Stimulated activated CD8-positive, alpha-beta memory T cell treated with anti-CD3 and anti-CD28 coated beads, Interleukin-4, amount 100 ng/mL, for 48 hours (primary cell): ENCODE data around the gene HERPUD1.
A peak's percentile ranks its signal among the peaks of the same experiment; 100 is the strongest.
"Not testable (repeated sequence)": the region's sequence is repeated elsewhere in the genome, so short reads cannot be mapped to it uniquely, and the experiment has no call there.

Experiments used
- DNase-seq: peaks from one replicate; pipeline ENCODE4 v3.0.0-alpha.2; 2020

The HERPUD1 gene

DNA sequence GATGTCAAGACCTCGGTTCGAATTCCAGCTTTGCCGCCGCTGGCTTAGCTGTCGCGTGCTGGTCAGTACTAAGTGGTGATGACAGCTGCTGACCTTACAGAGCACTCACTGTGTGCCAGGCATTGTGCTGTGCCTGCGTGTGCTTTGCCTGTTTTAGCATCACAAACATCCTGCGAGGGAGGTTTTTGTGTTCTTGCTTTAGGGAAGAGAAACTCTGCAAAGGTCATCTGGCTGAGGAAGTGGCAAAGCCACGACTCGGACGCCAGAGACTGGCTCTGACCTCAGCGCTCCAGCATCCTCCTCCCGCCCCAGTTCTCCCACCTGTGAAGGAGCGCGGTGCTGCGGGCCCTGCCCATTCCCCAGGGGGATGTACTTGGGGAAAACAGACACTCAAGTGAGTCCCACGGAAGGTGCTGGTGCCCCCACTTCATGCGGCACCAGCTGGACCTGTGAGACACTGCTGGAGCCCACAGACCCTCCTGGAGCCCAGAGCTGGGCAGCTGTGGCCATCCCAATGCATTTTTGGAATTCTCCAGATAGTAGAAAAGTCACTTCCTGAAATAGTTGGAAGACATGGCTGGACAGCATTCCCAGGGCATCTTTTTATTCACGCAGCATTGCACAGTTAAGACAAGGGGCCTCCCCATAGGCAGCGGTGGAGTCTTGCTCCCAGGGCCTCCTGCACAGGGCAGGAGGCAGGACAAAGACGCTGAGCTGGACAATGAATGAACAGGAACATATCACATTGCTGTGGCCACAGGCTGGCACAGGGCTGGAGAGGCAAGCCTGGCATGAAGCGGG lies 20.0 kb upstream of the HERPUD1 start:
- DNase-seq: no peak

DNA sequence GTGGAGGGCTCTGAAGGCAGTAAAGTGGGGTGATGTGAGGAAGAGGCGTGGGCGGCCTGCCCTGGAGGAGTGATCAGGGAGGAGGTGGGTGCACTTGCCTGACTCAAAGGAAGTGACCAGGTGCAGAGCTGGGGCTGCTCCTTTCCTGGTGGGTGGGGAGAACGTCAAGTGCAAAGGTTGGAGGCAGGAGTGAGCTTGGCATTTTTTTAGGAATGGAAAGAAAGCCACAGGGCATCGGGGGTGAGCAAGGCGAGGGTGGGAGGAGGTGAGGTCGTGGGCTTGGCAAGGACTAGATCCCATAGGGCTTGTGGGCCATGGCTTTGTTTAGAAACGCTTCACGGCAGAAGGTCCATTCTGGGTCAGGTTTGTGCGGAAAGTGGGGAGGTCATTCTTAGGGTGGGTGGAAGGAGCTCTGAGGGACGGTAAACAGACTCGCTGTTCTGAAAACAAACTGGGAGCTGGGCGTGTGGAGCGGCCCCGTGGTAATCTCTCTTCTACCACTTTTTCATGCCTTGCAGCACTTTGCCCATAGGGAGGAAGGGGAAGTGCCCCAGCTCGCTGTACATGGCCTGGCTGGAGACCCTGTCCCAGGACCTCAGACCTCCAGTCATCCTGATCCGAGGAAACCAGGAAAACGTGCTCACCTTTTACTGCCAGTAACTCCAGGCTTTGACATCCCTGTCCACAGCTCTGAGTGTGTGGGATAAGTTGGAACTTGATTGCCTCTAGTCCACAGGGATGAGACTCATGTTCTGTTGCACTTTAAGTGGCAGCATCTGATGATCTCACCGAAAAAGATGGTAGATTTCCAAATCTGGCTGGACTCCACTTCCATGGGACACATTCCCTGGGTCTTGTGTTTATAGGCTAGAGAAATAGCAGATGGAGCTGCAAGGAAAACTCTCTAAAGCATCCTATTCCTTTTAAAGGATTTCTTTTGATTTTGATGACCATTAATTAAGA lies 18.9 kb upstream of the HERPUD1 start:
- DNase-seq: no peak

DNA sequence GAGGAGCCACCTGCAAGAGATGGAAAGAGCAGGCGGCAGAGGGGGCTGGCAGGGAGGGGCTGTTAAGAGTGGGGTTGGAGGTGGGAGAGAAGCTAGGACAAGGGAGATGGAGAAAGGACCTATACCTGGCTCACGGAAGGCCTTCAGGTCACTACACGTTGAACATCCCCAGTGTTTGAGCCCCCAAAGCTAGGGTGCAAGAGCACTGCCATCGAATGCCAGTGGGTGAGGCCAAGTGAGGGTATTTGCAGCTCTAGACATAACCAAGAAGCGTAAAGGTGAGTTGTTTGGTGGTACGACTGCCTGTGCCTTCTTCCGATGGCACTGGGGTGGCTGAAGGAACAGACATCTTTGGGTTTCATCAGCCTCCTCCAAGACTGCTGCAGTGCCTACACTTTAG lies 17.0 kb upstream of the HERPUD1 start:
- no peak for DNase-seq

DNA sequence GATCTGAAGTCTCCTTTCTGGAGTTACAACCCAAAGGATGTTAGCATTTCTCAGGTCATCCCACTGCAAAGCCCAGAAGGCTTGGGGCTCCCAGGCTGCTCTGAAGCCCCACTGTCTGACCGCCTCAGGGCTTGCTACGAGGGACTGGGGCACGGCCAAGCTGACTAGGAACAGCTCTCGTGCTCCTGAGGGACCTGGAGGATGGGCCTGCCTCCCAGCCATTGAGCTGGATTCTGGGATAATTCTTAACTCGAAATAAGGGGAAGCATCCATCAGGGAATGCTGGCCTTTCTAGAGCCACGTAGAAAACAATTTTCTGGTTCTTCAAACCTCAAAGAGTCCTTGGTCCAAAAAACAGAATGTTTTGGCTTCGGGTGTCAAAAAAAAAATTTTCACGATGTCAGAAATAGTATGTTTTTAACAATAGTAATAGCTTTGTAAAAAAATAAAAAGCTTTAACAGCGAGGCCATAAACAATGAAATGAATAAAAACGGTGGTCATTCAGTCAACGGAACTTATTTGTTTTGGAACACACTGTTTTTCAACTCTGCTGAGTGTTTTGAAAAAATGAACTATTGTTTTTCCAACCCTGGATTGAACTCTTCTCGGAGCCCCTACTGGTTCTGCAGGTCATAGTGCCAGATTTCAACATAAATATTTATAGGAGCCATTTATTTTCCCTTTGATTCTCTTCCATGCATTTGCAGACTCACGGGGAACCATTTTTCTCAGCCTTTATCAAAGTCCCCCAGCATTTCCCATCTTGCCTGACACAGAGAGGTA lies 16.4 kb upstream of the HERPUD1 start:
- no peak for DNase-seq

DNA sequence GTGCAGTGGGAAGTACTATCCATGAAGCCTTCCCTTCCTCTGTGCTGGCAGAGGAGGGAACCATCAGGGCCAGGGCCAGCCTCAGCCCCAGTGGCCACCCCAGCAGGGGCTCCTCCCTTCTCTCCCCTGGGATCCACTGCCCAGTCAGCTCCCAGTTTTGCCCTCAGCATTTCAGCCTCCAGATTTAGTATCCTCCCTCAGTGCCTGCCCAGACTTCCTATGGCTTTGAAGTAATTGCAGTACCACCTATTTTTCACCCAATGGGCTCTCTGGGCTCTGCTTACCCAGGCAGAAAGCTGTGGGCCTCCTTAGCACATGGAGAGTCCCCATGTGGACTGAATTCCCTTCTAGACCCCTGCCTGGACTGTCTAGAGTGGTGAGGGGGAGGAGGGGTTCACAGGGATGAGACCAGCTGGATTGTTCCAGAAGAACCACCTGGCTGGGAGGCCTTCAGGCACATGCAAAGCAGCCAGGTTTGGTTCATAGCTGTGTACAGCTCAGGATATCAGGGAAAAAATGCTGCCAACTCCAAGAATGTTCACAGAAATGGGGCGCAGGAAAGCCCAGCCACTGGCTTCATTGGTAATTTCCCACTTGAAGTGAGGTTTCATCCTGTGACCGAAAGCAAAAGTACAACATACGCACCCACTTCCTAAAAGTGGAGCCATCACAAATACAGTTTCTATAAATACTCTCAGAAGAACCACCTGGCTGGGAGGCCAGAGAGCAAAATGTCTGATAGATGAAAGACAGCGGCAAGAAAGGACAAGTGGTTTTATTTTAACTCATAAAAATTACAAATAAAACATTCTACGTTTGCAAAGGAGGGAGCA lies 15.2 kb upstream of the HERPUD1 start:
- peak; percentile 40 for DNase-seq

DNA sequence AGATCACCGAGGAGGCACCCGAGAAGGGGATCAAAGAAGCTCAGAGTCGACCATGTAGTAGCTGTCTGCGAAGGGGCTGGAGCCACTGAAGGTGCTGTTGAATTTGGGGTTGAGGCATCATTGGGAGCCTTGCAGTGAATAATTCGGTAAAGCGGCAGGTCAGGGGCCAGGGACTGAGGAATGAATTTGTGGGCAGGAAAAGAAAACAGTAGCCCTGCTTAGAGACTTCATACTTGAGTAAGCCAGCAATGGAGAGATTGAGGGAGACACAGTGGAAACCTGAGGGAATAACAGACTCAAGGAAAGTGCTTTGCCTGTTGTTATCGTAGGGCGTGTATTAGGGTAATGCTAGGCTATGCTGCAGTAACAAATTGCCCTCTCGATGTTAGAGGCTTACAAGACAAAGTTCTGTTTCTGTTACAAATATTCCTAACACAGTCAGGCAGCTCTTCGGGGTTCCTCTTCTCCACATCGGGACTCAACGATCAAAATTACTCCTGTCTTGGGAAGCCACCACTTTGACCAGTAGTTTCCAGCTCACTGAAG lies 13.4 kb upstream of the HERPUD1 start:
- DNase-seq: no peak

DNA sequence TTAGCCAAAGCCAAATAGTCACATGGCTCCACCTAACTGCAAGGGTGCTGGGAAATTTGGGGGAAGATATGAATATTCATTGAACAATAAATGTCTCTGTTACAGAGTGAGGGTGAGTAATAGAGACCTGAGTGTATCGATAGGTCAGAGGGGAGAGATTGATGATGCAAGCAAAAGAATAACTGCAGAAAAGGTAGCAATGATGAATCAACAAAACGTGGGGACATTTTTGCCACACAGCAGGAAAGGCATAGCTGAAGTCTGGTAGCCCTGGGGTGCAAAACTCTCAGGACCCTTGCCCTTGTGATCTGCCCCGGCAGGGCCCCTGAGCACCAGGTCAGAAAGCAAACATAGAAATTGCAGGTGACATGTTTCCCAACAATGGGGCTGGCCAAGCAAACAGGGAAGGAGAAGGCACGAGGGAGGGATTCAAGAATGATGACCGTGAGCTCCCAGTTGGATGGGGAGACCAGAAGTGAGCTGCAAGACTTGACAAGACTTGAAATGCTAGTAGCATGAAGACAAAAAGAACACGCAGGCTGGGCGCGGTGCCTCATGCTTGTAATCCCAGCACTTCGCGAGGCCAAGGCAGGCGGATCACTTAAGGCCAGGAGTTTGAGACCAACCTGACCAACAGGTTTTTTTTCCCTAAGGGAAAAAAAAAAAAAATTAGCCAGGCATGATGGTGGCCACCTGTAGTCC lies 12.7 kb upstream of the HERPUD1 start:
- DNase-seq: no peak

DNA sequence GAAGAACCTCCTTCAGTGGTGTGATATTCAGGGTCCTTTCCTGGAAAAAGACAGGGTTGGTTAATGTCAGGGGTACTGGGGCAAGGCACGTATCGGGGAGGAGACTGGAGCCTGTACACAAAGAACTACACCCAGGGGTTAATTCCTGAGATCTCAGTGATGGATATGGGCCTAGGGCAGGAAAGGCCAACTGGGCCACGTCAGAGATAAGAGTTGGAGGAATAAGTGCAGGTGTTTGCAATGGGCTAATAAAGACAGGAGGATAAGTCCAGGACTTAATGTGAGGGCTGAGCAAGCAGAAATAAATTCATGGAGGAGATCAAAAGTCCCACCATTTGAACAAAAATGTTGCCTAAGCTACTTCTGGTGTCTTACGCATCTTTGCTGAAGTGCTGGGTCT lies 10.4 kb upstream of the HERPUD1 start:
- no peak for DNase-seq

DNA sequence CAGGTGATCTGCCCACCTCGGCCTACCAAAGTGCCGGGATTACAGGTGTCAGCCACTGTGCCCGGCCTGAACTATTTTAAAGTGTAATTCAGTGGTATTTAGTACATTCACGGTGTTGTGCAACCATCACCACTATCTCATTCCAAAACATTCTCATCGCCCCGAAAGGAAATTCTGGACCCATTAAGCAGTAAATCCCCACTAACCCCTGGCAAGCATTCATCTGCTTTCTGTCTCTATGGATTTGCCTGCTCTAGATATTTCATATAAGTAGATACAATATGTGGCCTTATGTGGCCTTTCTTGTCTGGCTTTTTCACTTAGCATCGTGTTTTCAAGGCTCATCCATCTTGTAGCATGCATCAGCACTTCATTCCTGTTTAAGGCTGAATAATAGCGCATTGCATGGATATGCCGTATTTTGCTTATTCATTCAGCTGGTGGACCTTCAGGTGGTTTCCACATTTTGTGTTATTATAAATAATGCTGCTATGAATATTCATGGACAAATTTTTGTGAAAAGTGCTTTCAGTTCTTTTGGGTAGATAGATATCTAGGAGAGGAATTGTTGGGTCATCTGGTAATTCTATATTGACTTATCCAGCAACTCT lies 8.4 kb upstream of the HERPUD1 start:
- no peak for DNase-seq

DNA sequence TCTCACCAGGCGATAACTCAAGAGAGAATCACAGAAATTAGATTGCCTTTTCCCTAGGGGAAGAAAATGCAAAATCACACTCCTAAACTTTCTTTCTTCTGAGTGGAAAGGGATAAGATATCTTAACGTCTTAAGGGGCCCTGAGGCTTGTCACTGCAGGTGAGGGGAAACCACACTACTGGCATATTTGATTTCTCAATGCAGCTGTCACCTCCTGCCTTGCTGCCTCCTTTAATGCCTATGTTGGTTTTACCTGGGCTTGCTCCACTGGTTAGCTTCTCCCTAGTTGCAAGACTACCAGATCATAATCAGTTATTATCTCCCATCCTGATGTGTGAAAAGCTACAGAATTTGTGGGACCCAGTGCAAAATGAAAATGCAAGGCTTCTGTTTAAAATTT lies 4.5 kb upstream of the HERPUD1 start:
- no peak for DNase-seq

DNA sequence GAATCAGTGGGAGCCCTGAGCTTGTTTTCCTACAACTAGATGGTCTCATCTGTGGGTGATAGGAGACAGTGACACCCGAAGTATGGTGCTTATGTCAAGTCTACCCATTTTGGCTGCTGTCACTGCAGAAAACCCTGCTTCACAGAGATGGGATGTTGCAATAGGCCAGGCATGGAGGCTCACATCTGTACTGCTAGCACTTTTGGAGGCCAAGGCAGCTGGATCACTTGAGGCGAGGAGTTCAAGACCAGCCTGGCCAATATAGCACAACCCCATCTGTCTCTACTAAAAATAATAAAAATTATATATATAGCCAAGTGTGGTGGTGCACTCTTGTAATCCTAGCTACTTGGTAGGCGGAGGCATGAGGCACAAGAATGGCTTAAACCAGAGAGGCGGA lies 2.3 kb upstream of the HERPUD1 start:
- no peak for DNase-seq

DNA sequence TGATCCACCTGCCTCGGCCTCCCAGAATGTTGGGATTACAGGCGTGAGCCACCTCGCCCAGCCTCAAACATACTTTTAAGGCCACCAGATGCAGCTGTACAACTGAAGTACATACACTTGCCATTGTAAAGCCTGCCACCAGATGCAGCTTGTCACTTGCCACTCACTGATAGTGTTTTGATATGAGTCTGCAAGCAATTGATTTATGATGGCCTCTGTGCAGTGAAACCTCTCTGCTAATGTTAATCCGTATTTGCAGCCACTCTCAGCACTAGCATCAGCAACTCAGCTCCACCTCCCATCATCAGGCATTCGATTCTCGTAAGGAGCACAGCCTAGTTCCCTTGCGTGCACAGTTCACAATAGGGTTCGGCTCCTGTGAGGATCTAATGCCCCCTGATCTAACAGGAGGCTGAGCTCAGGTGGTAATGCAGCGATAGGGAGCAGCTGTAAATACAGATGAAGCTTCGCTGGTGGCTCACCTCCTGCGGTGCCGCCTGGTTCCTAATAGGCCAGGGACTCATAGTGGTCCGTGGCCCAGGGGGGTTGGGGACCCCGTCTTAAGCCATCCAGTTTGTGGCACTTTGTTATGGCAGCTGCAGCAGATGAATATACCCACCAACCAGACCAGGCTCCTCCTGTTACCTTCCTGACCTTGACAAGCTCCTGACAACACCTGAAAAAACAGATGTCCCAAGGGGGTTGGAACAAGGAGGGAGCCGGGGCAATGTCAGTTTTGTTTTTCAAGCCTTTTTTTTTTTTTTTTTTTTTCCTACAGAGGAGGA lies 1.3 kb upstream of the HERPUD1 start:
- DNase-seq: no peak

DNA sequence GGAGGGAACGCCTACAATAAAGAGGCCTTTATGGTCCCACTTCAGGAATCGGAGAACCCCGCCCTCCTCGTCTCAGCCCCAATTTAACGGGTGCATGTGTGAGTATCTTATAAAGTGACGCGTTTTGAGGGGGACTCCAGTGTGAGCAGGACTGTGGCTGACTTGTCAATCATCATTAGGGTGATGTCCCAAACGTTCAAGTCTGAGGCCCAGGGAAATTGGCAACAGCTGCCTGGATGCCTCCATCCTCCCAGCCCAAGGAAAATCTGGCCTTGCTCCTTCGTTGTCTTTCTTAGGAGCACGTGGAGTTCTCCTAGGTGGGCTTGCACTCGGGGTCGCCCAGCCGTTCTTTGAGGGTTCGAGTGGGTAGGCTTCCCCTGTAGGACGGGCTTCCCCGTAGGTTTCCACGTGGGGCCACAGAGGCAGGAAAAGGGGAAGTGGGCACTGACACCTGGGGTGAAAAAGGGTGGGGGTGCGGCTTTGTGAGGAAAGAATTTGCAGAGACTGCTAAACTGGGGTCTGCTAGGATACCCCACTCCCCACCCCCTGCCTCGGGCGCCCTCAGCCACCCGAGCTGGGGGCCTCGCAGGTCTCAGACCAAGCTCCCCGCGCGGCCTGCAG lies 561 bp upstream of the HERPUD1 start:
- no peak for DNase-seq

DNA sequence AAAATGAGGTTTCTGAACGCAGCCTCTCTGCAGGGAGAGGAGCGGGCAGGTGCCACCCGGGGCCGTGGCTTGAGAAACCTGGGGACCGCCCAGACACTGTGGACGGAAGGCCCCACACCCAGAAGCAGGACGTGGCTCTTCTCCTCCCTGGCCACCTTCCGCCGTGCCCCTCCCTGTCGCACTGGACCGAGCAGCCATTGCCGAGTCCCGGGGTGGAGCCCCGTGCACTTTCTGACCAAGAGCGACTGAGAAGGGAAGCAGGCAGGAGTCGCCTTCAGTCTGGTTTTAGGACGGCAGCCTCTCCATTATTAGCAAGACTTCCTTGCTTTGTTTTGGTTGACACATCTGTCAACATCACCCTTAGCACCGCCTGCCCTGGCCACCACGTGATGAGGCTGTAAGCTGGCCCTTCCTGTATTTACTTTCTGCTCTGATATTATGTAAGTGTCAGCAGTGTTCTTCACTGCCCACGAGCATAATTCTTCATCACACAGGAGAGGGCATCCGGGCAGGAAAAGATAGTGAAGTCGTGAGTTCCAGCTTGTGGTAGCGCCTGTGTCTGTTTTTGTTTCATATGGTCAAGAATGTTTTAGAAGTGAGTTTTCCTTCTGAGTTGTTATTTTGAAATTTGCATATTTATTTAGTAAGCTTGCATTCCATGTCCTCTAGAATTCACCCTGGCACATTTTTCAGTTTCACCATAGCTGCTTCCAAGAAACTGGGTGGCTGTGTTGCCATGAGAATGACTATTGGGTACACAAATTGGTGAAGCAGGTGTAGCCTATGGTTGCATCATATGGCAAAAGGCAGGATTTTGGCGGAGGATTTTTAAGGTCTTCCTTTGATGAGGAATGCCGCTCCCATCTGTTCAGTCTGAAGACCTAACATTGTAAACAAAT lies 1.0 kb downstream of the HERPUD1 start:
- DNase-seq: peak; percentile 62

DNA sequence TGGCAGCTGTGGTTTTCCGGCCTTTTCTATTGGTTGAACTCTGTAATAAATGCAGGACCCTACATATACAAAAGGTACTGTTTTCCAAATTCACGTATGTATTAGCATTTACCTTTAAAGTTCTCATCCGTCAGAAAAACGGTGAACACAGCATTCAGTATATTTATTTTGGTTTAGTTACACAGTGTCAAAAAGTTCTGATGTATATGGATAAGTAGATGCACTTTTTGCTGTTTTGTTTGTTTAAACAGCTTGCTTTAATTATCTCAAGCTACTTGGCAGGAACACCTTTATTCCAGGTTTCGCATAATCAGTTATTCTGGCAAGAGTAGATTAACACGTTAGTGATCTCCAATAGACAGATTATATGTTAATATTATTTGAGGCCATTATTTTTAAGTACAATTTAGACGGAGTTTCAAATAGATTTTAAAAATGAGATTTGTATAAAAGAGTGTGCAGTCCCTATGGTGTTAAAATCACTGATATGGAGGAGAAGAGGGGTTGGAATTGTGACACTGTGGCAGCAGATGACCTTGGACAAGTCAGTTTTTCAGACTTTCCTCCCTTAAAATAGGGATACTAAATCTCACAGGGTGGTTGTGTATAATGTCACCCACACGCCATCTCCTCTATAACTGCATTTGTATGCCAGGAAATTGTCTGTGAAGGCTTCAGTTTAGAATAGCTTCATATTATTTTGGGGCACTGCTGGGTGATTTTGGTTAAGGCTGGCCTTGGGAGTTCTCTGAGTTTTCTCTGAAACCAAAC lies 2.1 kb downstream of the HERPUD1 start:
- no peak for DNase-seq

DNA sequence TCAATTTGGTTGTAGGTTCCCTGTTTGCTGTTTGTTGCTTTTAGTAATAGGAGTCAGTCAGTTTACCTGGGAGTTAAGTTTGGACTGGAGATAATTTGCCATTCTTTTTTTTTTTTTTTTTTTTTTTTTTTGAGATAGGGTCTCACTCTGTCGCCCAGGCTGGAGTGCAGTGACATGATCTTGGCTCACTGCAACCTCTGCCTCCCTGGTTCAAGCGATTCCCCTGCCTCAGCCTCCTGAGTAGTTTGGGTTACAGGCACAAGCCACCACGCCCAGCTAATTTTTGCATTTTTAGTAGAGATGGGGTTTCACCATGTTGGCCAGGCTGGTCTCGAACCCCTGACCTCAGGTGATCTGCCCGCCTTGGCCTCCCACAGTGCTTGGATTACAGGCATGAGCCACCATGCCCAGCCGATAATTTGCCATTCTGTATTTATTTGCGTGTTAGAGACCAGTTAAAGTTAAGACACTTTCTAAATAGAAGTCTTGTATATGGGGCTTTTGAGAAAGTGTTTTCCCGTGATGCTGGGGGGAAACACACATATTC lies 2.7 kb downstream of the HERPUD1 start:
- DNase-seq: not testable (repeated sequence)

DNA sequence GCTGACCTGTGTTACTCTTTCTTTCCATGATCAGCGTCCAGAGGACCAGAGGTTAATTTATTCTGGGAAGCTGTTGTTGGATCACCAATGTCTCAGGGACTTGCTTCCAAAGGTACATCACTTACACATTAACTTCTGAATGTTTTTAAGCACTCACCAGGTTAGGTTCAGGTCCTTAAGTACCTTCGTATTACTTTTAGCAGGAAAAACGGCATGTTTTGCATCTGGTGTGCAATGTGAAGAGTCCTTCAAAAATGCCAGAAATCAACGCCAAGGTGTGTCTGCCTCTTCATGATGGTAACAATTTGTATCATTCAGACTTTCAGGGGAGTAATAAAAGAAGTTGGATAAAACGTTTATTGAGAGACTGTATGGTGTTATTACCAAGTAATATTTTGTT lies 3.3 kb downstream of the HERPUD1 start:
- DNase-seq: no peak
